Neuronal stem cell (in vitro differentiated cells): Measurements from ENCODE around the gene STRIP2.

ENCODE experiments used
- DNase-seq: peaks from one replicate; pipeline ENCODE4 v3.0.0-alpha.2; 2013; ENCODE audit warnings: low spot score
- H2AFZ ChIP-seq: one replicate; pipeline ENCODE4 v1.6.1; 2013; ENCODE audit warnings: mild to moderate bottlenecking, low read length, inconsistent platforms
- H2AK5ac ChIP-seq: 2 replicates; pipeline ENCODE4 v1.6.1; 2013; ENCODE audit warnings: low read depth, mild to moderate bottlenecking, inconsistent platforms, low read length, moderate library complexity, mixed read lengths
- H2BK120ac ChIP-seq: 2 replicates; pipeline ENCODE4 v1.6.1; 2013; ENCODE audit warnings: low read depth, mild to moderate bottlenecking, inconsistent platforms, low read length, moderate library complexity, mixed read lengths
- H2BK12ac ChIP-seq: one replicate; pipeline ENCODE4 v1.6.1; 2013; ENCODE audit warnings: low read length, inconsistent platforms
- H2BK15ac ChIP-seq: 2 replicates; pipeline ENCODE4 v1.6.1; 2013; ENCODE audit warnings: mild to moderate bottlenecking, low read length, inconsistent platforms, mixed read lengths
- H2BK5ac ChIP-seq: one replicate; pipeline ENCODE4 v1.6.1; 2013; ENCODE audit warnings: inconsistent platforms, mild to moderate bottlenecking, low read length, moderate library complexity
- H3K14ac ChIP-seq: one replicate; pipeline ENCODE4 v1.6.1; 2013; ENCODE audit warnings: low read length, inconsistent platforms
- H3K18ac ChIP-seq: 2 replicates; pipeline ENCODE4 v1.6.1; 2013; ENCODE audit warnings: low read length, inconsistent platforms
- H3K23ac ChIP-seq: 2 replicates; pipeline ENCODE4 v1.6.1; 2013; ENCODE audit warnings: low read depth, mild to moderate bottlenecking, mixed read lengths, low read length, inconsistent platforms; ENCODE audit not compliant: poor library complexity
- H3K27ac ChIP-seq: replicated peaks from 3 replicates; pipeline ENCODE4 v1.5.1; 2013; ENCODE audit warnings: low read length, inconsistent platforms
- H3K27me3 ChIP-seq, 3 experiments: 2 replicates each; pipeline ENCODE4 v1.6.1; 2013; ENCODE audit warnings: low read length in 3 of 3, mild to moderate bottlenecking in 2 of 3, inconsistent platforms in 1 of 3, low read depth in 1 of 3, mixed read lengths in 1 of 3, moderate library complexity in 1 of 3; ENCODE audit not compliant: control insufficient read depth in 3 of 3, insufficient read depth in 3 of 3
- H3K36me3 ChIP-seq, 2 donors: replicated peaks in 1 of 2; 2 replicates each; pipeline ENCODE4 v1.6.1; 2013; ENCODE audit warnings: low read length in 2 of 2; ENCODE audit not compliant: control insufficient read depth in 2 of 2, insufficient read depth in 2 of 2
- H3K4ac ChIP-seq: 2 replicates; pipeline ENCODE4 v1.6.1; 2013; ENCODE audit warnings: inconsistent platforms, mild to moderate bottlenecking, low read length, moderate library complexity
- H3K4me1 ChIP-seq, 2 donors: 1 replicate in 1 of 2; 2 replicates in 1 of 2; pipeline ENCODE4 v1.6.1; 2013; ENCODE audit warnings: low read length in 2 of 2, low read depth in 1 of 2; ENCODE audit not compliant: control insufficient read depth in 2 of 2, insufficient read depth in 1 of 2
- H3K4me2 ChIP-seq: one replicate; pipeline ENCODE4 v1.6.1; 2013; ENCODE audit warnings: mild to moderate bottlenecking, low read length, inconsistent platforms; ENCODE audit not compliant: insufficient read depth, poor library complexity, severe bottlenecking
- H3K4me3 ChIP-seq, 2 donors: 2 replicates each; pipeline ENCODE4 v1.5.1; 2013; ENCODE audit warnings: low read length in 2 of 2, mild to moderate bottlenecking in 2 of 2, inconsistent platforms in 1 of 2, moderate library complexity in 1 of 2
- H3K79me1 ChIP-seq: one replicate; pipeline ENCODE4 v1.6.1; 2013; ENCODE audit warnings: low read depth, mild to moderate bottlenecking, inconsistent platforms, low read length, moderate library complexity
- H3K9ac ChIP-seq: one replicate; pipeline ENCODE4 v1.6.1; 2013; ENCODE audit warnings: mild to moderate bottlenecking, low read depth, low read length, inconsistent platforms; ENCODE audit not compliant: poor library complexity
- H3K9me3 ChIP-seq, 2 donors: replicated peaks in 1 of 2; 2 replicates each; pipeline versions ENCODE3 to v1.6.1; 2013; ENCODE audit warnings: low read length in 2 of 2, mild to moderate bottlenecking in 2 of 2, inconsistent platforms in 1 of 2, low read depth in 1 of 2, mixed read lengths in 1 of 2, moderate library complexity in 1 of 2; ENCODE audit not compliant: control insufficient read depth in 2 of 2, insufficient read depth in 1 of 2
- H4K8ac ChIP-seq: one replicate; pipeline ENCODE4 v1.6.1; 2013; ENCODE audit warnings: low read depth, mild to moderate bottlenecking, inconsistent platforms, low read length, moderate library complexity
- H4K91ac ChIP-seq: one replicate; pipeline ENCODE4 v1.6.1; 2013; ENCODE audit warnings: low read length, low read depth, mild to moderate bottlenecking, inconsistent platforms; ENCODE audit not compliant: poor library complexity
- WGBS, 2 donors: extraction: QIAGEN DNeasy Blood & Tissue Kit; methylation state at CpG; one replicate each; pipeline ENCODE4 v1.1.7; 2013; ENCODE audit warnings: missing lambda C conversion rate in 2 of 2, mixed read lengths in 1 of 2; ENCODE audit not compliant: insufficient read length in 2 of 2, insufficient replicate concordance in 1 of 2; ENCODE audit errors: extremely low coverage in 2 of 2; 5-methylcytosine and 5-hydroxymethylcytosine counted together

STRIP2 gene

DNA sequence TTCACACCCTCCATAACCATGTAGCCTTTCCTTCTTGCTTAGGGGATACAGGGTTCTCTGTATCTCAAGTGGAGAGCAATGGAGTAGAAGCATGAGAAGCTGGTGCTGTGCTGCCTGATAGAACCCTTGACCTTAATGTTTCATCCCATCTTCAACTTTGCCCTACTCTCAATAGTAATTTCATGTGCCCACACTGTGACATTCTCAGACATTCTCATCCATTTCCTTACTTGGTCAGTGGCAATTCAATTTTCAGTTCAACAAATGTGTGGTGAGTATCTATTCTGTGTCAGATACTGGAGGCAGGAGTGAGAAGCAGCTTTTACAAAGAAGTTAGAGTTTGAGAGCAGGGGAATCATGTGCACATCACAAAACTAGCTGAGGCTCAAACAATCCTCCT is 16.1 kb downstream of the STRIP2 start:
- no peak overlapping the region for H3K4me3 ChIP-seq
- no peak overlapping the region for H3K14ac ChIP-seq
- no peaks in the 10 kb centered on the region for H3K79me1 ChIP-seq
- H3K9ac ChIP-seq = no peak overlapping the region
- H2AK5ac ChIP-seq = no peak overlapping the region
- H3K4ac ChIP-seq = no peak overlapping the region
- H3K36me3 ChIP-seq = peaks cover 13 to 89% of the 10 kb centered on the region in 2 donors
- no peak overlapping the region for H3K18ac ChIP-seq
- H3K4me2 ChIP-seq = no peak overlapping the region
- H2BK5ac ChIP-seq = no peak overlapping the region
- no peak overlapping the region for H4K91ac ChIP-seq
- H3K9me3 ChIP-seq = peaks cover 2 to 34% of the 10 kb centered on the region in 2 donors
- no peak overlapping the region for H3K23ac ChIP-seq
- no peak overlapping the region for H2BK120ac ChIP-seq
- H2BK15ac ChIP-seq = no peak overlapping the region
- H2AFZ ChIP-seq = no peak overlapping the region
- no peak overlapping the region for H4K8ac ChIP-seq
- no peak overlapping the region for H2BK12ac ChIP-seq
- H3K27ac ChIP-seq = no peak overlapping the region
- H3K4me1 ChIP-seq = peaks cover 0 to 3% of the 10 kb centered on the region in 2 donors
- no peak for DNase-seq
- H3K27me3 ChIP-seq = no peaks in the 10 kb centered on the region

DNA sequence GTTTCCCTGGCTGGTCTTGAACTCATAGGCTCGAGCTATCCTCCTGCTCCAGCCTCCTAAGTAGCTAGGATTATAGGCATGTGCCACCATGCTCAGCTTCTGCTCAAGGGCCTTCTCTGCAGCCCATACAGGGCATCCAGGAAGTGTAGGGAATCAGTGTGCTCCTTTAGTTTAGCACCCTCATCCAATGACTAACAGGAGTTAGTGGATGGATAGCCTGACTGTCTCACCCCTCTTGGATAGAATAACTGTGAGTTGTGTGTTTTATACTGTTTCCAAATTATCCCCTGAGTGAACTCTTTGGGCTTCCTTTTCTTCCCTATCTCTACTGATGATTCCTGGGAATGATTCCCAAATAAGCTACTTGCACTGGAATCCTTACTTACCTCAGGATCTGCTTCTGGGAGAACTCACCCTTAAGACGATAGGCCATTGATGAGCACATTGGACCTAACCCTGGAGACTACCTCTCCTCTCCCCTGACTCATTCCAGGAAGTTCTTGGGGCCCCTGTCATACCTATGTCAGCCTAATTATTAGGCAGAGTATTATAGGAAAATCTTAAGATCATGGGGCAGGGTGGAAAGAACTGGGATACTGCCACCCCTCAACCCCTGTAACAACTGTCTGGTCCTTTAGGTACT is 18.5 kb downstream of the STRIP2 start:
- Histone ChIP-seq H2AFZ (no peak overlapping the region), H3K36me3 (peaks cover 16 to 91% of the 10 kb centered on the region in 2 donors), H3K4ac (no peak overlapping the region), H3K9me3 (peaks cover 2 to 26% of the 10 kb centered on the region in 2 donors), H3K4me1 (peaks cover 0 to 4% of the 10 kb centered on the region in 2 donors), H3K79me1 (no peaks in the 10 kb centered on the region), H3K27ac (no peak overlapping the region), H4K91ac (no peak overlapping the region), H2BK15ac (no peak overlapping the region), H2AK5ac (no peak overlapping the region), H3K18ac (no peak overlapping the region), H3K9ac (no peak overlapping the region), H3K4me3 (no peak overlapping the region), H3K4me2 (no peak overlapping the region), H4K8ac (no peak overlapping the region), H2BK120ac (no peak overlapping the region), H2BK12ac (no peak overlapping the region), H2BK5ac (no peak overlapping the region), H3K27me3 (no peaks in the 10 kb centered on the region), H3K23ac (no peak overlapping the region), H3K14ac (no peak overlapping the region)
- no CpG with 5 or more reads among the region's 2 CpGs for WGBS, 2 donors
- no peak for DNase-seq

GRCh38 chr7:129453510-129454248 is 19.4 kb downstream of the STRIP2 start:
- Histone ChIP-seq H3K23ac (no peak overlapping the region), H2BK15ac (no peak overlapping the region), H2AK5ac (no peak overlapping the region), H2BK120ac (no peak overlapping the region), H2BK12ac (no peak overlapping the region), H3K4ac (no peak overlapping the region), H2BK5ac (no peak overlapping the region), H3K79me1 (no peaks in the 10 kb centered on the region), H3K36me3 (peaks cover 23 to 93% of the 10 kb centered on the region in 2 donors), H3K18ac (no peak overlapping the region), H3K9me3 (peaks cover 0 to 17% of the 10 kb centered on the region in 2 donors), H4K8ac (no peak overlapping the region), H3K4me1 (peaks cover 0 to 4% of the 10 kb centered on the region in 2 donors), H4K91ac (no peak overlapping the region), H3K14ac (no peak overlapping the region), H3K4me3 (no peak overlapping the region), H3K9ac (no peak overlapping the region), H3K27me3 (no peaks in the 10 kb centered on the region), H2AFZ (no peak overlapping the region), H3K4me2 (no peak overlapping the region), H3K27ac (no peak overlapping the region)
- no CpG with 5 or more reads among the region's 1 CpG for WGBS, 2 donors
- DNase-seq = no peak

GRCh38 chr7:129454249-129454551 is 20.0 kb downstream of the STRIP2 start:
- peaks cover 0 to 4% of the 10 kb centered on the region in 2 donors for H3K4me1 ChIP-seq
- H3K4me3 ChIP-seq = no peak overlapping the region
- H3K4me2 ChIP-seq = no peak overlapping the region
- H2AK5ac ChIP-seq = no peak overlapping the region
- DNase-seq = no peak
- no peak overlapping the region for H4K91ac ChIP-seq
- H2BK15ac ChIP-seq = no peak overlapping the region
- no peaks in the 10 kb centered on the region for H3K79me1 ChIP-seq
- no peak overlapping the region for H3K23ac ChIP-seq
- H3K9ac ChIP-seq = no peak overlapping the region
- H3K9me3 ChIP-seq = peaks cover 0 to 12% of the 10 kb centered on the region in 2 donors
- no peak overlapping the region for H3K18ac ChIP-seq
- H3K27ac ChIP-seq = no peak overlapping the region
- H2BK120ac ChIP-seq = no peak overlapping the region
- no peak overlapping the region for H2AFZ ChIP-seq
- H2BK5ac ChIP-seq = no peak overlapping the region
- H3K4ac ChIP-seq = no peak overlapping the region
- H3K27me3 ChIP-seq = no peaks in the 10 kb centered on the region
- no peak overlapping the region for H3K14ac ChIP-seq
- peaks cover 24 to 93% of the 10 kb centered on the region in 2 donors for H3K36me3 ChIP-seq
- WGBS, 2 donors = no CpG with 5 or more reads among the region's 4 CpGs
- H2BK12ac ChIP-seq = no peak overlapping the region
- no peak overlapping the region for H4K8ac ChIP-seq
